ENCODE measurements around the gene CEP85. TPM values are rescaled to one million over a fixed set of nuclear protein-coding genes. Genes with fewer than 3 reads are reported as not detected.

The CEP85 gene
- total and polyA plus RNA-seq, 2 of the 13 experiments (the other 11 are each of a cell fraction or from before 2014, with no cell fraction given): 16.1 to 26.7 TPM

DNA sequence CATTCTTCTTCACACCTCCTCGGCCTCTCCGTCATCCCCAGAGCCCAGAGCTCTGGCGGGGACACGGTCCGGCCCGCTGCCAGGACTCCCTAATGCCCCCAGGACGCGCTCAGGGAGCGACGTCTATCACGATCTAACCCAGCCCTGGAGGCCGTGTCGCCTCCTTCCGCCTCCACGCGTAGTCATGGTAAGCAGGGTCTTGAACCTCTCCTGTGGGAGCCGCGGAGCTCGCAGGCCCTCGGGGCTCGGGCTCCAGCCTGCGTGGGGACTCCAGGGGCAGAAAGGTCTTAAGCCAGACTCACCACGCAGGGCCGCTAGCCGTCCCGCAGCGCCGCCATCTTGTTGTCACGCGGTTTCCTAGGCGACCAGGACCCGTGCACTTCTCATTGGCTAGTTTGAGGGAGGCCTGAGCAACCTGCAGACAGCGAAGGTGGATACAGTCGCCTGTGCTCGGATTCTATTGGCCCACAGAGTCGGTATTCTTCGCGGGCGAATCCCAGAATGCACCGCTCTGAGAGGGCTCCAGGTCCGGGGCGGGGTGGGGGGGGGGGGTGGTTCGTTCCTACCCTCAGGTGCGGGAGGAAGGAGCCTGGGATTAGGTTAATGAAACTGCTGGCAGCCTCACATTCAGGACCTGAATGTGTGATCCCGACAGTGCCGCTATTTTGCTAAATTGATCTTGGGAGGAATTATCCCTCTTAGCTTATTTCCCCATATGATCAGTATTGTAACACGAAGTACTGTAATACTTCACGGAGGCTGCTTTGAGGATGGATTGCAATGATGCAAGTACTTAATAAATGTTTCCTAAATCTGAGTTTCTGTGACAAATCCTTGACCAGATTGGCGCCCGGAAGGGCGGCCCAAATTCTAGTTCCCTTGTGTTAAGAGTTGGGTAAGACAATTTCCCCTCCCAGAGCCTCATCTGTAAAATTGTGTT is 72.6 kb downstream of the CEP85 start, which contains the start of gene UBXN11 (continued):
- TF ChIP-seq, protein P1, sequence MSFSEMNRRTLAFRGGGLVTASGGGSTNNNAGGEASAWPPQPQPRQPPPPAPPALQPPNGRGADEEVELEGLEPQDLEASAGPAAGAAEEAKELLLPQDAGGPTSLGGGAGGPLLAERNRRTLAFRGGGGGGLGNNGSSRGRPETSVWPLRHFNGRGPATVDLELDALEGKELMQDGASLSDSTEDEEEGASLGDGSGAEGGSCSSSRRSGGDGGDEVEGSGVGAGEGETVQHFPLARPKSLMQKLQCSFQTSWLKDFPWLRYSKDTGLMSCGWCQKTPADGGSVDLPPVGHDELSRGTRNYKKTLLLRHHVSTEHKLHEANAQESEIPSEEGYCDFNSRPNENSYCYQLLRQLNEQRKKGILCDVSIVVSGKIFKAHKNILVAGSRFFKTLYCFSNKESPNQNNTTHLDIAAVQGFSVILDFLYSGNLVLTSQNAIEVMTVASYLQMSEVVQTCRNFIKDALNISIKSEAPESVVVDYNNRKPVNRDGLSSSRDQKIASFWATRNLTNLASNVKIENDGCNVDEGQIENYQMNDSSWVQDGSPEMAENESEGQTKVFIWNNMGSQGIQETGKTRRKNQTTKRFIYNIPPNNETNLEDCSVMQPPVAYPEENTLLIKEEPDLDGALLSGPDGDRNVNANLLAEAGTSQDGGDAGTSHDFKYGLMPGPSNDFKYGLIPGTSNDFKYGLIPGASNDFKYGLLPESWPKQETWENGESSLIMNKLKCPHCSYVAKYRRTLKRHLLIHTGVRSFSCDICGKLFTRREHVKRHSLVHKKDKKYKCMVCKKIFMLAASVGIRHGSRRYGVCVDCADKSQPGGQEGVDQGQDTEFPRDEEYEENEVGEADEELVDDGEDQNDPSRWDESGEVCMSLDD (CRISPR knock-in tag; IDR thresholded peaks at IDR 0.05; ENCODE audit: borderline replicate concordance): no peak
- peak; percentile 39 to 67; a peak in 3 of 4 replicates for TF ChIP-seq POLR2A (IDR thresholded peaks at IDR 0.05; ENCODE audit: insufficient read depth in 1 of 2, low read depth in 2 of 2, low read length in 2 of 2)
- TF ChIP-seq MTF2 (CRISPR knock-in tag; IDR thresholded peaks at IDR 0.05; ENCODE audit: borderline replicate concordance): no peak
- TF ChIP-seq, protein P2, sequence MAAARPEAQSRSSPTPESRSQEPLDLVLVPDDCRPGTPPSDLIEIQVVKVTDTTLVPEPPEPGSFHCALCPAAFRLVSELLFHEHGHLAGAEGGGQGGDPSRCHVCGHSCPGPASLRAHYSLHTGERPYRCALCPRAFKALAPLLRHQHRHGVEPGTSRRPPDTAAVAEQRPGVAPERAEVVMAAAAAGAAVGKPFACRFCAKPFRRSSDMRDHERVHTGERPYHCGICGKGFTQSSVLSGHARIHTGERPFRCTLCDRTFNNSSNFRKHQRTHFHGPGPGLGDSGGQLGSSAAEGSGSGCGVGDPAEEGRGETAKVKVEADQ (CRISPR knock-in tag; IDR thresholded peaks at IDR 0.05; ENCODE audit: borderline replicate concordance): no peak
- 0 out of 2 replicates have a peak, but pooled peaks have one; percentile 50 for TF ChIP-seq ZNF567 (CRISPR knock-in tag; IDR thresholded peaks at IDR 0.05; ENCODE audit: borderline replicate concordance)
- no peak for TF ChIP-seq FLYWCH1 (CRISPR knock-in tag; IDR thresholded peaks at IDR 0.05)
- no peak for TF ChIP-seq PCBP1 (IDR thresholded peaks at IDR 0.05; ENCODE audit: borderline replicate concordance, low read depth, low read length)
- TF ChIP-seq, protein P3, sequence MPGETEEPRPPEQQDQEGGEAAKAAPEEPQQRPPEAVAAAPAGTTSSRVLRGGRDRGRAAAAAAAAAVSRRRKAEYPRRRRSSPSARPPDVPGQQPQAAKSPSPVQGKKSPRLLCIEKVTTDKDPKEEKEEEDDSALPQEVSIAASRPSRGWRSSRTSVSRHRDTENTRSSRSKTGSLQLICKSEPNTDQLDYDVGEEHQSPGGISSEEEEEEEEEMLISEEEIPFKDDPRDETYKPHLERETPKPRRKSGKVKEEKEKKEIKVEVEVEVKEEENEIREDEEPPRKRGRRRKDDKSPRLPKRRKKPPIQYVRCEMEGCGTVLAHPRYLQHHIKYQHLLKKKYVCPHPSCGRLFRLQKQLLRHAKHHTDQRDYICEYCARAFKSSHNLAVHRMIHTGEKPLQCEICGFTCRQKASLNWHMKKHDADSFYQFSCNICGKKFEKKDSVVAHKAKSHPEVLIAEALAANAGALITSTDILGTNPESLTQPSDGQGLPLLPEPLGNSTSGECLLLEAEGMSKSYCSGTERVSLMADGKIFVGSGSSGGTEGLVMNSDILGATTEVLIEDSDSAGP (CRISPR knock-in tag; IDR thresholded peaks at IDR 0.05; ENCODE audit: borderline replicate concordance): no peak
- TF ChIP-seq, protein P4, sequence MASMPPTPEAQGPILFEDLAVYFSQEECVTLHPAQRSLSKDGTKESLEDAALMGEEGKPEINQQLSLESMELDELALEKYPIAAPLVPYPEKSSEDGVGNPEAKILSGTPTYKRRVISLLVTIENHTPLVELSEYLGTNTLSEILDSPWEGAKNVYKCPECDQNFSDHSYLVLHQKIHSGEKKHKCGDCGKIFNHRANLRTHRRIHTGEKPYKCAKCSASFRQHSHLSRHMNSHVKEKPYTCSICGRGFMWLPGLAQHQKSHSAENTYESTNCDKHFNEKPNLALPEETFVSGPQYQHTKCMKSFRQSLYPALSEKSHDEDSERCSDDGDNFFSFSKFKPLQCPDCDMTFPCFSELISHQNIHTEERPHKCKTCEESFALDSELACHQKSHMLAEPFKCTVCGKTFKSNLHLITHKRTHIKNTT (CRISPR knock-in tag; IDR thresholded peaks at IDR 0.05): no peak
- TF ChIP-seq ZFP41 (CRISPR knock-in tag; IDR thresholded peaks at IDR 0.05; ENCODE audit: borderline replicate concordance): 0 out of 2 replicates have a peak, but pooled peaks have one; percentile 44
- peak; percentile 33; the same call in 1 of the 2 replicates for TF ChIP-seq RXRA (CRISPR knock-in tag; IDR thresholded peaks at IDR 0.05)
- TF ChIP-seq, protein P5, sequence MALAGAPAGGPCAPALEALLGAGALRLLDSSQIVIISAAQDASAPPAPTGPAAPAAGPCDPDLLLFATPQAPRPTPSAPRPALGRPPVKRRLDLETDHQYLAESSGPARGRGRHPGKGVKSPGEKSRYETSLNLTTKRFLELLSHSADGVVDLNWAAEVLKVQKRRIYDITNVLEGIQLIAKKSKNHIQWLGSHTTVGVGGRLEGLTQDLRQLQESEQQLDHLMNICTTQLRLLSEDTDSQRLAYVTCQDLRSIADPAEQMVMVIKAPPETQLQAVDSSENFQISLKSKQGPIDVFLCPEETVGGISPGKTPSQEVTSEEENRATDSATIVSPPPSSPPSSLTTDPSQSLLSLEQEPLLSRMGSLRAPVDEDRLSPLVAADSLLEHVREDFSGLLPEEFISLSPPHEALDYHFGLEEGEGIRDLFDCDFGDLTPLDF (CRISPR knock-in tag; IDR thresholded peaks at IDR 0.05): peak; percentile 95
- TF ChIP-seq ZSCAN31 (CRISPR knock-in tag; IDR thresholded peaks at IDR 0.05; ENCODE audit: low read depth): 0 out of 2 replicates have a peak, but pooled peaks have one; percentile 19
- TF ChIP-seq MBD4 (IDR thresholded peaks at IDR 0.05; ENCODE audit: borderline replicate concordance, low read length): no peak
- TF ChIP-seq HOXA5 (CRISPR knock-in tag; IDR thresholded peaks at IDR 0.05): no peak
- TF ChIP-seq PHF20 (CRISPR knock-in tag; IDR thresholded peaks at IDR 0.05): peak; percentile 70
- TF ChIP-seq SRSF9 (IDR thresholded peaks at IDR 0.05; ENCODE audit: borderline replicate concordance, insufficient read depth, low read depth, low read length, poor library complexity, severe bottlenecking): no peak
- no peak for TF ChIP-seq SMAD9 (CRISPR knock-in tag; IDR thresholded peaks at IDR 0.05)
- no peak for TF ChIP-seq ZNF546 (CRISPR knock-in tag; conservative IDR thresholded peaks at IDR 0.05)

Measured in HepG2 (cell line).